ENCODE results near the gene RELN.

RELN gene

DNA sequence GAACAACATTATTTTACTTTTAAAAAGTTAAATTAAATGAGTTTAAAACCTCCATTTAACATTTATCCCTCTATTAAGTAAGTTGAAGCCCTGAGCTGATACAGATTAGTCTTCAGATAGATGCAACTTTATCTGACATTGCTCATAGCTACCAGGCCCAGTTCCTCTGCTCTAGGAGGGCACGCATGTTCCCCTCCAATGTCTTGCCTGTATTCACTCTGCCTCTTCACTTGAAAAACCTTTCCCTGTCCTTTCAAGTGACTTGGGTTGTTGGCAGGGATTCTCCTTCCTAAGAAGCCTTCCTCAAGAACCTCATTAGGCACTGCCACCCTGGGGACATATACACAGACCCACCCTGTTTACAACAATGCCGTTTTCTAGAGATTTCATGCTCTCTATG lies 270.4 kb downstream of the RELN start:
- peaks cover 6% of the 10 kb centered on the region for H3K9me3 Mint-ChIP-seq
- H3K4me1 Mint-ChIP-seq = no peaks in the 10 kb centered on the region
- ATAC-seq (replicated peaks; ENCODE audit: extremely low read depth, poor library complexity, severe bottlenecking) (no peak), DNase-seq (ENCODE audit: low spot score in 2 of 2) (no peak)
- H3K36me3 Mint-ChIP-seq (ENCODE audit: insufficient read depth) = no peaks in the 10 kb centered on the region
- H3K4me3 Mint-ChIP-seq = no peak overlapping the region
- peaks cover 22% of the 10 kb centered on the region for H3K27me3 Mint-ChIP-seq
- no peak overlapping the region for H3K27ac Mint-ChIP-seq (ENCODE audit: low read depth)

DNA sequence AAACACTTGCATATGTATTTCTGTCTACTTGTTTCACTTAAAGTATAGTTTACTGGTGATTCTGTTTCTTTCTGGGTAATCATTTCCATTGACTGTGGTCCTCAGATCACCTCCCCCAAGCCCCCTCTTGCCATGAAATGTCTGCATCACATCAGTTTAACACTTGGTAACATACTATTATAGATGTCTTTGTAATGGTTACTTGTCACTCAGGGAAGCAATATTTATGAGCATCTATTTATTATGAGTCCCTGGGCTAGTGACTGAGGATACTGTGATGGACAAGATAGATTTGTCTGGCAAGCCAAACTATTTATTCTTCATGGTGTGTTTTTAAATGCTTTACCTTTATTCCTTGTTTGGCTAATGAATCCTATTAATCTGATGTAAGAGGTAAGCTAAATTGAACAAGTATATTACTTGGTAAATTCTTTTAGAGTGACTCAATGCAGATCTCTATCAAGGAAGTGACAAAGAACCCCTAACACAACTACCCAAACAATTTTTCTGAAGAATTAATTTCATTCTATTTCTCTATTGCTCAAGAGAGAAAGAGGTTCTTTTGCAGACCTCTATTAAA lies 270.9 kb downstream of the RELN start:
- no peaks in the 10 kb centered on the region for H3K4me1 Mint-ChIP-seq
- H3K36me3 Mint-ChIP-seq (ENCODE audit: insufficient read depth) = no peaks in the 10 kb centered on the region
- no peak overlapping the region for H3K4me3 Mint-ChIP-seq
- peaks cover 22% of the 10 kb centered on the region for H3K27me3 Mint-ChIP-seq
- H3K9me3 Mint-ChIP-seq = peaks cover 6% of the 10 kb centered on the region
- ATAC-seq (replicated peaks; ENCODE audit: extremely low read depth, poor library complexity, severe bottlenecking) = no peak
- no peak for DNase-seq (ENCODE audit: low spot score in 2 of 2)
- H3K27ac Mint-ChIP-seq (ENCODE audit: low read depth) = no peak overlapping the region

DNA sequence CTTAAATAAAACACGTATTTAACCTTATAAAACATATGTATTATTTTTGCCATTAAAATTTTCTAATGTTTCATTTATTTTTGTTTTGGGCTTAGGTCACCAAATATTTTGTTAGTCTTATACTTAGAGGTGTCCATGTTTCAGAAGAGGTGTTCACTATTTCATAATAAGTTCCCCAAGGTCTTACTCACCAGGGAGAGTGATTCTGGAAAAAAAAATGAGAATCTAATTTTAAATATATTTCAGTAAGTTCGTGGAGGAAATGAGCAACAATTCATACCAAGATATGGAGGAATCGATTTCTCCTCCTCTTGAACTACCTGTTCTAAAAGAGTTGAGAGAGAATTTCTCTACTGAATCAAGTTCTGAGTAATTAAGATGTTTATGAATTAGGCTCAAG lies 271.9 kb downstream of the RELN start:
- Mint-ChIP-seq H3K27me3 (peaks cover 22% of the 10 kb centered on the region), H3K4me3 (no peak overlapping the region), H3K9me3 (peaks cover 6% of the 10 kb centered on the region), H3K4me1 (no peaks in the 10 kb centered on the region), H3K36me3 (ENCODE audit: insufficient read depth) (no peaks in the 10 kb centered on the region), H3K27ac (ENCODE audit: low read depth) (no peak overlapping the region)
- ATAC-seq (replicated peaks; ENCODE audit: extremely low read depth, poor library complexity, severe bottlenecking) (no peak), DNase-seq (ENCODE audit: low spot score in 2 of 2) (no peak)

DNA sequence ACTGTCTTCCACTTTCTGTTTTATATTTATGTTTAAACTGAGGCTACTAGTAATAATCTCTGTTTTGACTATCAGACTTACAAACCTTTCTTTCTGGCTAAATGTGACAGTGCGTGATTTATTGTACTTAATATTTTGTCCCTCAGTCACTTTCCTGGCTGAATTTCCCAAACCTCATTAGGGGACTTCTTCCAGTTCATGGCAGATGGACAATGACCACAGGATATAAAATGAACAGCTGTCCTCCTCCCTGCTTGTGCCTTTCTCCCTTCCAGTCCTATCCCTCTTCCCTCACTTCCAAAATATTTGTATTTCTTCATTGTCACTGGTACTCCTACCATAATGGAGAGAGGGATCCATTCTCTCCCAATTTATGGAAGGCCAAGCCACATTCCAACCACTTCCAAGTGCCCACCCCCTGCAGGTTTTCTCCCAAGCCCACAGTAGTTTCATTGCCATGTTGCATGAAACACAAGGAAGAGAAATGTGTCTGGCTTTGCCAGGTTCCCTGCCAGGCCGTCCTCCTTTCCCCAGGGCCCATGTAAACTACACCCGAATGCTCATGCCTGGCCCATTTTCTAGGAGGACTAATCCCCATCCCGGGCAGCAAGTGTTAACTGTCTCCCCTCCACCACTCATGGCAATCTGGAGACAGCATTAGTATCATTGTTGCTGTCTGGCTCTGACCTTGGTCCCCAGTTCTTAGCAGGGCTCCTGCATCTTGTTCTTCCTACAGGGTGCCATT lies 273.9 kb downstream of the RELN start:
- DNase-seq (ENCODE audit: low spot score in 2 of 2) (no peak), ATAC-seq (replicated peaks; ENCODE audit: extremely low read depth, poor library complexity, severe bottlenecking) (no peak)
- Mint-ChIP-seq H3K27me3 (peaks cover 12% of the 10 kb centered on the region), H3K27ac (ENCODE audit: low read depth) (no peak overlapping the region), H3K4me3 (no peak overlapping the region), H3K36me3 (ENCODE audit: insufficient read depth) (no peaks in the 10 kb centered on the region), H3K9me3 (no peaks in the 10 kb centered on the region), H3K4me1 (no peaks in the 10 kb centered on the region)

DNA sequence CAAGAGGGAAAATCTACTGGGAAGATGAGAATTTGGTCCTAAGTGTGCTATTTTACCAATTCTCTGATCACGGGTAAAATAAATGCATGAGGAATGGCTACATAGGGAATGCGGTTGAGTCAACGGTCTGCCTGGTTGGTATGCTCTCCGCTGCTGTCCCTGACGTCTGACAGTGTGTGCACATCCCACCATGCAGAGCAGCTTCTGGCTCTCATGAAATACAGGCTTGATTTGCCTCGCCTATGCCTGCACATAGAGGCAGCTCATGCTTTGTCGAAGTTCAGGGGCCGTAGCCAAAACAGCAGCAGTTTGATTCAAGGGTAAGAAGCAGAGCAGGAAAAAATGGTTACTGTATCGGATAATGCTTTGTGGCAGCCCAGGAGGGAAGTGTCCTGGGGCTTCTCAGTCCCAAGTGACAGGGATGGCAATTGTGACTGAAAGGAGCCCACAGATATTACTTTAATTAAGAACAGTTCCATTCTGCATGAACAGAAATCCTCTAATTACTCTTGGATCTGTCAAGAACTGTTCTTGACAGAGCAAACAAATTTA lies 275.0 kb downstream of the RELN start:
- Mint-ChIP-seq H3K27me3 (peaks cover 11% of the 10 kb centered on the region), H3K36me3 (ENCODE audit: insufficient read depth) (no peaks in the 10 kb centered on the region), H3K27ac (ENCODE audit: low read depth) (no peak overlapping the region), H3K4me3 (no peak overlapping the region), H3K4me1 (no peaks in the 10 kb centered on the region), H3K9me3 (no peaks in the 10 kb centered on the region)
- DNase-seq (ENCODE audit: low spot score in 2 of 2) = no peak
- no peak for ATAC-seq (replicated peaks; ENCODE audit: extremely low read depth, poor library complexity, severe bottlenecking)

DNA sequence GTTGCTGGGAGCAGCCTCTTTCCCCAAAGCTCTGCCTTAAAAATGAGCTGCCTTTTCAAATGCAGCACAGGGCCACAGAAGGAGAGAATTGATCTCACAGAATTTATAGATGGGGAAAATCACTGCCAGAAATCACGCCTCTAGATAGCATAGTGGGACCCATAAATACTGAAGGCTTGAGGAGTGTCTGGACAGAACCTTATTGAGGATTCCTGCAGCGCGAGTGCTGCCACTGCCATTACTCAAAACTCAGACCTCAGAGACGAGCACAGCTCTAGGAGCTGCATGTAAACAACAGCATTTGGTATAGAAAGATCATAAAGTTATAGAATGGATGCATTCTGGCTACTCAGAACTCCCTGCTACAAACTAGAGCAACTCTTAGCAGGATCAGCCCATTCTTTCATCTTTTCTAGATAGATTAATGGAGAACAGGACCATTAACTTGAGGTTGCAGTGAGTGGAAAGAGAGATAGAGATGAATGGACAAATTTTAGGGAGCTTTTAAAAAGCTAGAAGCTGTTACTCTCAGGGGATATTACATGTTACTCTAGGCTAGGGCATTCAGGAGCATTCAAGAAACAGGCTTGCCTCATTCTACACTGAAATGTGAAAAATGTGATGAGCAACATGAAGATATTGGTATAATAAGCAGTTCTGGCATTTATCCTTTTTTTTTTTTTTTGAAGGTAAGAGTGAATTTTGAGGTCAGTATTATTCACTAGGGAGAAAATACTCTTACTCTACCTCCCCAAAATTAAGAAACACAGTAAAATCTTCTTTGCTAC lies 276.3 kb downstream of the RELN start:
- H3K4me1 Mint-ChIP-seq = no peaks in the 10 kb centered on the region
- DNase-seq (ENCODE audit: low spot score in 2 of 2) (no peak), ATAC-seq (replicated peaks; ENCODE audit: extremely low read depth, poor library complexity, severe bottlenecking) (no peak)
- H3K27ac Mint-ChIP-seq (ENCODE audit: low read depth) = no peak overlapping the region
- H3K9me3 Mint-ChIP-seq = no peaks in the 10 kb centered on the region
- no peaks in the 10 kb centered on the region for H3K36me3 Mint-ChIP-seq (ENCODE audit: insufficient read depth)
- H3K4me3 Mint-ChIP-seq = no peak overlapping the region
- H3K27me3 Mint-ChIP-seq = no peaks in the 10 kb centered on the region

DNA sequence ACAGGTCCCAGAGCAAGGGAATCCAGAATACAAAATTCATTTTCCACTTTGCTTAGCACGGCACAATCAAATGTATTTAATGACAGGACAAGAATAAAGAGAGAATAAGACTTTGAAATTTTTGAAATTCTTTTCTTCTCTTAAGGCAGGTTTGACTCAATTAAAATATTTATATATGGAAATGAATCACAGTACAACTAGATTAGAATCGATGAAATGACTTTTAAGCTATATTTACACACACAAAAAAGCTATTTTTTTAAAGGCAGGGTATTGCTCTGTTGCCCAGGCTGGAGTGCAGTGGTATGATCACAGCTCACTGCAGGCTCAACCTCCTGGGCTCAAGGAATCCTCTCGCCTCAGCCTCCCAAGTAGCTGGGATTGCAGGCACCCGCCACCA lies 278.0 kb downstream of the RELN start:
- Mint-ChIP-seq H3K36me3 (ENCODE audit: insufficient read depth) (no peaks in the 10 kb centered on the region), H3K27me3 (no peaks in the 10 kb centered on the region), H3K9me3 (no peaks in the 10 kb centered on the region), H3K27ac (ENCODE audit: low read depth) (no peak overlapping the region), H3K4me1 (no peaks in the 10 kb centered on the region), H3K4me3 (no peak overlapping the region)
- DNase-seq (ENCODE audit: low spot score in 2 of 2) (no peak), ATAC-seq (replicated peaks; ENCODE audit: extremely low read depth, poor library complexity, severe bottlenecking) (no peak)

DNA sequence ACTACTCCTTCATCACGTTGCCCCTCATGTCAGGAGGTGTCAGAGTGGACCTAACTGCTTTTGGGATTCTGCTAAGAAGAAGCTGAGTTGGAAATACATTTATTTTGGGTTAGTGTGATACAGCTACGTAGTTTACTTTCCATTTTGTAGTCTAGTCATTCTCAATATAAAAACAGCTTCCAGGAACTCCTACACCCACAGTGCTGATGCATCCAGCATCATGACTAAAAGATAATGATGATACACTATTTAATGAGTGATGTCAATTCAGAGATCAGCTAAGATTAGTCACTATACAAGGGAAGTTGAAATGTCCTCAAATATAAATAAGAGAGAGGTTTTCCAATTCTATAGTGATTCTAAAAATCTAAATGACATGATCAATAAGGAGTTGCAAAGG lies 279.2 kb downstream of the RELN start:
- ATAC-seq (replicated peaks; ENCODE audit: extremely low read depth, poor library complexity, severe bottlenecking) (no peak), DNase-seq (ENCODE audit: low spot score in 2 of 2) (no peak)
- H3K4me1 Mint-ChIP-seq = no peaks in the 10 kb centered on the region
- H3K27me3 Mint-ChIP-seq = no peaks in the 10 kb centered on the region
- no peak overlapping the region for H3K27ac Mint-ChIP-seq (ENCODE audit: low read depth)
- no peaks in the 10 kb centered on the region for H3K36me3 Mint-ChIP-seq (ENCODE audit: insufficient read depth)
- no peak overlapping the region for H3K4me3 Mint-ChIP-seq
- no peaks in the 10 kb centered on the region for H3K9me3 Mint-ChIP-seq

DNA sequence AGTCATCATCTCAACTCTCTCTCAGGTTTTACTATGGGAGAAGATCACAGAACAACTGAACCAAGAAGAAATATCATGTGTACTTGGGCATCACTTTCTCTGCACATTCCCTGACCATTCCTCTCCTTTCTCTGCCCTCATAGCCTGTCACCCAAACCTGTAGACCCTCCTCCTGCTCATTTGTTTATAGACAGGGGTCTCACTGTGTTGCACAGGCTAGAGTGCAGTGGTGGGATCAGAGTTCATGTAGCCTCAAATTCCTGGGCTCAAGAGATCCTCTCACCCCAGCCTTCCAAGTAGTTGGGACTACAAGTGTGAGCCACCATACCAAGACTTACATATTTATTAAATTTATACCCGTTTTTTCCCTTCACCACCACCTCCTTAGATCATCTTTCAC lies 282.7 kb downstream of the RELN start:
- ATAC-seq (replicated peaks; ENCODE audit: extremely low read depth, poor library complexity, severe bottlenecking) = no peak
- Mint-ChIP-seq H3K27me3 (no peaks in the 10 kb centered on the region), H3K36me3 (ENCODE audit: insufficient read depth) (peaks cover 2% of the 10 kb centered on the region), H3K9me3 (no peaks in the 10 kb centered on the region), H3K4me3 (no peak overlapping the region), H3K4me1 (no peaks in the 10 kb centered on the region), H3K27ac (ENCODE audit: low read depth) (no peak overlapping the region)
- DNase-seq (ENCODE audit: low spot score in 2 of 2) = no peak

DNA sequence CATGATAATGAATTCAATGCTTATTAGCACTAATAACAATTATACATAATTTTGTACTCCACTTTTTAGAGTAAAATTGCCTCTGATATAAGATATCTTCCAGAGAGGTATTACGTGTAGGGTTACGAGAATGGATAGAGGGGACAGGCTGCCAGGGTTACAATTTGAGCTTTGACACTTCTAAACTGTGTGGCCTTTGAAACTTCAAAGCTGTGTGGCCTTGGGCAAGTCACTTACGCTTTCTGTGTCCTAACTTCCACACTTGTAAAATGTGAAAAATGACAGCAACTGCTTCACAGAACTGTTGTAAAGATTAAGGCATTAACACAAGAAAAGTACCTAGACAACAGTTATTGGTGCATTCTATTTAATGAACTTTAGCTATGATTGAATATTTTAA lies 283.9 kb downstream of the RELN start:
- H3K36me3 Mint-ChIP-seq (ENCODE audit: insufficient read depth) = peaks cover 2% of the 10 kb centered on the region
- no peaks in the 10 kb centered on the region for H3K27me3 Mint-ChIP-seq
- DNase-seq (ENCODE audit: low spot score in 2 of 2) (no peak), ATAC-seq (replicated peaks; ENCODE audit: extremely low read depth, poor library complexity, severe bottlenecking) (no peak)
- H3K4me1 Mint-ChIP-seq = no peaks in the 10 kb centered on the region
- no peaks in the 10 kb centered on the region for H3K9me3 Mint-ChIP-seq
- no peak overlapping the region for H3K27ac Mint-ChIP-seq (ENCODE audit: low read depth)
- H3K4me3 Mint-ChIP-seq = no peak overlapping the region

DNA sequence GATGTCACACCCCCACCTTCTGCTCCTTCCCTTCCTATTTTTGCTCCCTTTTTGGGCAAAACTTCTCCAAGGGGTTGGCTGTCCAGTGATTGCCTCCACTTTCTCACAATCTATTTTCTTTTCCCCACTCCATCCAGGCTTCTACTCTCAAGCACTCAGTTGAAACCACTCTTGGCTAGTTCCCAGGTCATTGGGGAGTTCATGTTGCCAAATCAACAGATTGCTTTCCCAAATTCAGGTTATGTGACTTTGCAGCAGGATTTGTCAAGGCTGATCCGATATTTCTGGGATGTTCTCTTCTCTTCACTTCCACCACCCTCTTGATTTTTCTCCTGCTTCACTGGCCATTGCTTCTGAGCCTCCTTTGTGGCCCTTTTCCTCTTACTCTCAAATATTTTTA lies 284.8 kb downstream of the RELN start:
- H3K9me3 Mint-ChIP-seq = no peaks in the 10 kb centered on the region
- ATAC-seq (replicated peaks; ENCODE audit: extremely low read depth, poor library complexity, severe bottlenecking) = no peak
- H3K27me3 Mint-ChIP-seq = no peaks in the 10 kb centered on the region
- H3K4me1 Mint-ChIP-seq = no peaks in the 10 kb centered on the region
- peaks cover 2% of the 10 kb centered on the region for H3K36me3 Mint-ChIP-seq (ENCODE audit: insufficient read depth)
- no peak for DNase-seq (ENCODE audit: low spot score in 2 of 2)
- no peak overlapping the region for H3K4me3 Mint-ChIP-seq
- no peak overlapping the region for H3K27ac Mint-ChIP-seq (ENCODE audit: low read depth)

DNA sequence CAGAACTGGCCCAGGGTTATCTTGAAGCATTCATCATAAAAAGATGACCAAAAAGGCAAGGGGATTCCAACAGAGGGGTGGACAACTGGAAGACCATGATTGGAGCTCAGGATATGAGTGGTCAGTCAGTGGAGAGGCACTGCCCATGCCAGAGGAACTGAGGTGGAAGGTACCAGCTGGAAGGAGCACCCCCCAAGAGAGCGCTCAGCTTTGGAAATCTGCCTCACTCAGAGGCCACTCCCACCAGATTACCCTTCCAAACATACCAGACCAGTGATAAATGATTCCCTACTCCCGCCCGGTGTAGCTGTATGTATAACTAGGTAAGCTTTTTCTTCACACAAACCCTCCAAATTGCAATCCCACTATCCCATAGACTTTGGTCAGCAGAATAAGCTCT lies 286.5 kb downstream of the RELN start:
- no peak for DNase-seq (ENCODE audit: low spot score in 2 of 2)
- ATAC-seq (replicated peaks; ENCODE audit: extremely low read depth, poor library complexity, severe bottlenecking) = no peak
- Mint-ChIP-seq H3K27me3 (no peaks in the 10 kb centered on the region), H3K27ac (ENCODE audit: low read depth) (no peak overlapping the region), H3K4me1 (no peaks in the 10 kb centered on the region), H3K9me3 (no peaks in the 10 kb centered on the region), H3K36me3 (ENCODE audit: insufficient read depth) (peaks cover 2% of the 10 kb centered on the region), H3K4me3 (no peak overlapping the region)

DNA sequence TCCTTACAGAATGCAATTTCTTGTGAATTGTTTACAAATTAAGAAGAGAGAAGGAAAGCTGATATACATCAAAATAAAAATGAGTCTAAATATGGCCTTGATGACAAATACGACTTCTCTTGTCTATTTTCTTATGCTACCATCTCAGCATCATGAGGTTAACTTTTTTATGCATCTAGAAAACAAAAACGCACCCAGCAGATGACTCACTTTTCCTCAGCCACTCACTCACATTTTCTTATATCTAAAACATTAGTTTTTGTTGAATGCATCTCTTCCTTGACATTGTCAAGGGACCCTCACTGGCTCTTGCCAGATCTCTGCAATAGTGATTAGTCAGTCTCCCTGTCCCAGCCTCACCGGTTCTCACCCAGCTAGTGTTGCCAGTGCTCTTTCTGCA lies 287.0 kb downstream of the RELN start:
- Mint-ChIP-seq H3K27ac (ENCODE audit: low read depth) (no peak overlapping the region), H3K4me3 (no peak overlapping the region), H3K9me3 (no peaks in the 10 kb centered on the region), H3K4me1 (no peaks in the 10 kb centered on the region), H3K36me3 (ENCODE audit: insufficient read depth) (peaks cover 2% of the 10 kb centered on the region), H3K27me3 (no peaks in the 10 kb centered on the region)
- no peak for DNase-seq (ENCODE audit: low spot score in 2 of 2)
- no peak for ATAC-seq (replicated peaks; ENCODE audit: extremely low read depth, poor library complexity, severe bottlenecking)
